Amniotic epithelial cell (primary cell): ENCODE data around the gene ATF2.
A peak's percentile ranks its signal among the peaks of the same experiment; 100 is the strongest.
"Not testable (repeated sequence)": the region's sequence is repeated elsewhere in the genome, so short reads cannot be mapped to it uniquely, and the experiment has no call there.

Source experiments
- DNase-seq: peaks from one replicate; pipeline ENCODE4 v3.0.0-alpha.2; 2010; ENCODE audit warnings: low read depth

ATF2 gene

DNA sequence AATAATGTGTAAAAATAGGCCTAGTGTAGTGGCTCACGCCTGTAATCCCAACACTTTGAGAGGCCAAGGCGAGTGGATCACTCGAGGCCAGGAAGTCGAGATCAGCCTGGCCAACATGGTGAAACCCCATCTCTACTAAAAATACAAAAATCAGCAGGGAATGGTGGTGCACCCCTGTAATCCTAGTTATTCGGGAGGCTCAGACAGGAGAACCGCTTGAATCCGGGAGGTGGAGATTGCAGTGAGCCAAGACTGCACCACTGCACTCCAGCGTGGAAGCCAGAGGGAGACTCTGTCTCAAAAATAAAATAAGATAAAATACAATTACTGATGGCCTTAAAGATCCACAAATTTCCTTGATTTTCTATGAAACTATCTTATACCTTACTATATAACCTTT lies 3.8 kb downstream of the ATF2 start:
- no peak for DNase-seq

DNA sequence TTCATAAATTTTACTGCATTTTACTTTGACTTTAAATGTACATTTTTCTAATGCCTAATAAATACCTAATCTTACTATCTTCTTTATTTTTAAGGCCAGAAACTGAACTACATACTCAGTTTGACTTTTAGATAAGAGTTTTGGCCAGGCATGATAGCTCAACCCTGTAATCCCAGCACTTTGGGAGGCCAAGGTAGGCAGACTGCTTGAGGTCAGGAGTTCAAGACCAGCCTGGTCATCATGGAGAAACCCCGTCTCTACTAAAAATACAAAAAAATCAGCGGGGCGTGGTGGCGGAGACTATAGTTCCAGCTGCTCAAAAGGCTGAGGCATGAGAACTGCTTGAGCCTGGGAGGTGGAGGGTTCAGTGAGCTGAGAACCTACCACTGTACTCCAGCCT lies 9.1 kb downstream of the ATF2 start:
- DNase-seq, result no peak

DNA sequence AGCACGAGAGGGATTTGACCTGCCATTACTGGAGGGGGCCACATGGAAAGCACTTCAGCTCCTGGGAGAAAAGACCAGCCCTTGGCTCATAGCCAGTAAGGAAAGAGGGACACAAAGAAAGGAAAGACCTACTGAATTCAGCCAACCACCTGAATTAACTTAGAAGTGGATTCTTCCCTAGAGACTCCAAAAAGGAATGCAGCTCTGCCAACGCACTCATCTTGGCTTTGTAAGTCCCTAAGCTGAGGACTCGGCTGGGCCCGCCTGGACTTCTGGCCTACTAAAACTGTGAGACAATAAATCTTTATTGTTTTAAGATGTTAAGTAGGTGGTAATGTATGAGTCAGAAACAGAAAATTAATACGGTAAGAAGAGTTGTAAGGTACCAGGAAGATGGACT lies 11.5 kb downstream of the ATF2 start:
- no peak for DNase-seq

GRCh38 chr2:175154661-175155082 lies 13.3 kb downstream of the ATF2 start:
- peak; percentile 85 for DNase-seq

GRCh38 chr2:175152242-175152641 lies 15.8 kb downstream of the ATF2 start:
- DNase-seq, result no peak

GRCh38 chr2:175151791-175152190 lies 16.2 kb downstream of the ATF2 start:
- no peak for DNase-seq

DNA sequence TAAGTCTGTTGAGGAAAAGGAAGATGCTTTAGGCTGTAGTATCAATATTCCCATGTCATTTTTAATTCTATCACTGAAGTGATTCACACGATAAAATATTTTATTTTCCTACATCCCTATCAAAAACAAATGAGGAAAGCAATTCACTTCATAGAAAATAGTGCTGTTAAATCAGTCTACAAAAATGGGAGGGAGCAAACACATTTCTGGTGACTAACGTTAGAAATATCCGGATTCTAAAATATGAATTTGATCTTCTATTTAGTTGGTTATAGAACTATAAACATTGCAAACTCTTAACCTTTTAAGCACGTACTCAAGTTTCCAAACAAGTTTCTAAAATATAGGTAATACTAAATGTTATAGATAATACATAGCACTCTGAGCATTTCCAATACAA lies 20.8 kb downstream of the ATF2 start:
- DNase-seq, result no peak

DNA sequence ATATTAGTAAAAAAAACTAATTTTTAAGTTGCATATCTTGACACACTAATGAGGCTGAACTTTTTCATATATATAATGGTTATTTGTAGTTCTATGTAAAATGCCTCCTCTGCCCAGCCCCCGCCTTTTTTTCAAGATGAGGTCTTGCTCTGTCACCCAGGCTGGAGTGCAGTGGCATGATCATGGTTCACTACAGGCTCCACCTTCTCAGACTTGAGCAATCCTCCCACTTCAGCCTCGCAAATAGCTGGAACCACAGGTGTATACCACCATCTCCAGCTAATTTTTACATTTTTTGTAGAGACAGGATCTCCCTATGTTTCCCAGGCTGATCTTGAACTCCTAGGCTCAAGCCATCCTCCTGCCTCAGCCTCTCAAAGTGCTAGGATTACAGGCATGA lies 24.3 kb downstream of the ATF2 start:
- no peak for DNase-seq

GRCh38 chr2:175143191-175143590 lies 24.8 kb downstream of the ATF2 start:
- DNase-seq, result no peak

DNA sequence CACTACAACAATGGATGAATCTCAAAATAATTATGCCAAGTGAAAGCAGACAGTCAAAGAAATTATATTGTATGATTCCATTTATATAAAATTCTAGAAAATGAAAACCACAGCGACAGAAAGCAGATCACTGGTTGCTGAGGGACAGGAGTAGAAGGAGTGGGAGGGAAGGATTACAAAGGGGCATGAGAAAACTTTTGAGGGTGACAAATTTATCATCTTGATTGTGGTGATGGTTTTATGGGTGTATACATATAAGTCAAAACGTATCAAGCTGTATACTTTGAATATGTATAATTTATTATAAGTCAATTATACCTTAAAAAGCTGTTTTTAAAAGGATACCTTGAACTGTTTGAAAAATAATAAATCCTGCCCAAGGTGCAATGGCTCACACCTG lies 27.7 kb downstream of the ATF2 start:
- no peak for DNase-seq

GRCh38 chr2:175137793-175138192 lies 30.2 kb downstream of the ATF2 start:
- no peak for DNase-seq

- no peak for DNase-seq
Measured at GRCh38 chr2:175136334-175137215, 31.4 kb downstream of the ATF2 start.

DNA sequence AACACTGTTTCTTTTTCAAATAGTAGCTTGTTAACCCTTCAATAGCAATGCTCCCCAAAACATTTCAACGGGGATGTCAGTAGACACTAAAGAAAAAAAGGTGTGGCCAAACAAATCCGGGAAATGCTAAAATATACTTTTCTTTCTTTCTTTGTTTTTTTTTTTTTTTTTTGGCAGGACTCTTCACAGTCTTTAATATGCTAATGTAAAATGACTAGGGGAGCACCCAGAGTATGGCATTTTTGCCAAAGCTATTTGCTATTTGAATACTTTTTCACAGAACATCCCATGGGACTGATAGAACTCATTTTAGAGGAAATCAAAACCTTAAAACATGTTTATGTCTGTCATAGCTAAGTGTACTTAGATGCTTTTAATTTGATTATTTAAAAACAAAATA lies 32.1 kb downstream of the ATF2 start:
- no peak for DNase-seq

- DNase-seq, result no peak
Measured at GRCh38 chr2:175135177-175135576, 32.8 kb downstream of the ATF2 start.

DNA sequence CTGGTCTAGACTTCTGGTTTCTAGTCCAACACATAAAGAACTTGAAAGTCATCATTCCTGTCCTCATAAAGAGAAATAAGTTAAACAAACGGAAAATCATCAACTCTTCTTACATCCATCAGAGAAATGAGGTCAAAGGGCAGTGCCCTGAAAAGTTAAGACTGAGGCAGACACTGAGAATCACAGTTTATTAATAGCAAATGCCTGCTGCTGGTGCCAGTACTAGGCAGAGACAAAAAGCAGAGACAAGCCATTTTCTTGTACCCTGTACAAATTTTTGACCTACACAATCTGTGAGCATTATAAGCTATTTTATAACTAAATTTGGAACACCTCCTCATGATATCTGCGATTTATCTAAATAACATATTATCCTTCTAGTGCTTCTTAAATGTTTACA lies 36.8 kb downstream of the ATF2 start:
- no peak for DNase-seq

- DNase-seq, result no peak
Measured at GRCh38 chr2:175126661-175127060, 41.3 kb downstream of the ATF2 start.

DNA sequence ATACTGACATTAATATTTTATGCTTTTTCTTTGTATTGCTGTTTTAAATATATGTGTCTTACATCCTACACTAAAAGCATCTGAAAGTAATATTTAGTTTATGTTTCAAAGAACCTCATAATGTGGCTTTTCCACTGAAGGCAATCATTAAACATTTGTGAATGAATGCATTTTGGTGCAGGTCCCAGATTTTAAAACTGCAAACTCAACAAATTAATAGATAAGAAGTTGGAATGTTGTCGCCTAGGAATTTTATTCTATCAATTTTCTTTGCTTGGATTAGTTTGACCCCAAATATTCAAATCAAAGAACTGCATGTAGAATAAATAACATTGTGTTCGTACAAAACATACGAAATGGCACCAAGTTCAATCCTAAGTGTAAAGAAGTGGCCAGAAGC lies 44.7 kb downstream of the ATF2 start:
- DNase-seq, result no peak

- DNase-seq, result peak; percentile 55
Measured at GRCh38 chr2:175111200-175111657, 56.8 kb downstream of the ATF2 start.

DNA sequence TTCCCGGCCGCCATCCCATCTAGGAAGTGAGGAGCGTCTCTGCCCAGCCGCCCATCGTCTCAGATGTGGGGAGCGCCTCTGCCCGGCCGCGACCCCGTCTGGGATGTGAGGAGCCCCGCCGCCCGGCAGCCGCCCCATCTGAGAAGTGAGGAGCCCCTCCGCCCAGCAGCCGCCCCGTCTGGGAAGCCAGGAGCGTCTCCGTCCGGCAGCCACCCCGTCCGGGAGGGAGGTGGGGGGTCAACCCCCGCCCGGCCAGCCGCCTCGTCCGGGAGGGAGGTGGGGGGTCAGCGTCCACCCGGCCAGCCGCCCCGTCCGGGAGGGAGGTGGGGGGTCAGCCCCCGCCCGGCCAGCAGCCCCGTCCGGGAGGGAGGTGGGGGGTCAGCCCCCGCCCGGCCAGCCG lies 59.9 kb downstream of the ATF2 start:
- not testable (repeated sequence) for DNase-seq

DNA sequence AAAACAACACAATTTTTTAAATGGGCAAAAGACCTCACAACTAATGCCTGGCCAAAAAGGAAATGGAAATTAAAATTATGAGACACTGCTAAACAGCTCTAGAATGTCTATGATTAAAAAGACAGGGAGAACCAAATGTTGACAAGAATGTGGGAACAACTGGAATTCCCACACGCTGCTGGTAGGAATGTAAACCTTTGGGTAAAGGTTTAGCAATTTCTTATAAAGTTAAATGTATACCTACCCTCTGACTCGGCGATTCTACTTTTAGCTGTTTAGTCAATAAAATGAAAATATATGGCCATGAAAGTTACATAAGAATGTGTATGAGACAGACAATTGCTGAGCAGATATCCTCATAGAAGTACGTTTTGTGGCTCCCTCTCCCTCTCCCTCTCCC lies 60.9 kb downstream of the ATF2 start:
- DNase-seq, result no peak

GRCh38 chr2:175103191-175103590 lies 64.8 kb downstream of the ATF2 start:
- DNase-seq, result no peak

DNA sequence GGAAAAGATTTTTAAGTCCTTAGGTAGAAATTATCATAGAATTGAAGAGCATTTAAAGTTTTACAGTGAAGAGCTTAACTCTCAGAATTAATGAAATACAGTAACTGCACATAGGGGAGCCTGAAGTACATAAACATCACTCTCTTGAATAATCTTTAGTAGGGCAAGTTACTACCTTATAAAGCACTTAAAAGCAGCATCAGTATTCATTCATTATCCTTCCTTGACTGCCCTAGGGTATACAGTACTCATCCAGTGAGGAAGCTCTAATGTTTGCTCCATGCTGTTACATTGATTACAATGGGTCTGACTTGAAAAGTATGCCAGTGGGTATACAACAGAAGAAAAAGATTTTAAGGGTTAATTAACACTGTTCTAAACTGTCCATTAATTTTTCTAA lies 66.5 kb downstream of the ATF2 start:
- DNase-seq, result no peak

DNA sequence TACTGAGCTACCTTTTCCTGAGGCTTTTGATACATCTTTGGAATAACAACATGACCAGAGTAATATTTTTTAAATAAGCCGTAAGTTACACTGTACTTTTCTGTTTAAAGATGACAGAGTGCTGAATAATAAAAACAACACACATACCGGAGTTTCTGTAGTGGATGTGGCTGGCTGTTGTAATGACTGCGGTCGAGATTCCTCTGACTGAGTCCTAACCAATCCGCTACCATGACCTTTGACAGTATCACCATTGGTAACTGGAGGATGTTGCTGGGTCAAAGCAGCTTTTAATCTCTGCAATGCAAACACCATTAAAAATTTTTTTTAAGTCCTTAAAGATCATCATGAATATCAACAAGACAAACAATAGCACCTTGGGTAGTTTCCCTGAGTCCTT lies 70.7 kb downstream of the ATF2 start:
- DNase-seq, result peak; percentile 76

GRCh38 chr2:175084117-175084516 lies 83.9 kb downstream of the ATF2 start:
- not testable (repeated sequence) for DNase-seq
